ENCODE data around the gene SPTSSA.

GRCh38 chr14:34420547-34421150 lies 41.4 kb downstream of the SPTSSA start:
- no peak for TF ChIP-seq POLR2A (IDR thresholded peaks at IDR 0.05)
- TF ChIP-seq, protein P1, sequence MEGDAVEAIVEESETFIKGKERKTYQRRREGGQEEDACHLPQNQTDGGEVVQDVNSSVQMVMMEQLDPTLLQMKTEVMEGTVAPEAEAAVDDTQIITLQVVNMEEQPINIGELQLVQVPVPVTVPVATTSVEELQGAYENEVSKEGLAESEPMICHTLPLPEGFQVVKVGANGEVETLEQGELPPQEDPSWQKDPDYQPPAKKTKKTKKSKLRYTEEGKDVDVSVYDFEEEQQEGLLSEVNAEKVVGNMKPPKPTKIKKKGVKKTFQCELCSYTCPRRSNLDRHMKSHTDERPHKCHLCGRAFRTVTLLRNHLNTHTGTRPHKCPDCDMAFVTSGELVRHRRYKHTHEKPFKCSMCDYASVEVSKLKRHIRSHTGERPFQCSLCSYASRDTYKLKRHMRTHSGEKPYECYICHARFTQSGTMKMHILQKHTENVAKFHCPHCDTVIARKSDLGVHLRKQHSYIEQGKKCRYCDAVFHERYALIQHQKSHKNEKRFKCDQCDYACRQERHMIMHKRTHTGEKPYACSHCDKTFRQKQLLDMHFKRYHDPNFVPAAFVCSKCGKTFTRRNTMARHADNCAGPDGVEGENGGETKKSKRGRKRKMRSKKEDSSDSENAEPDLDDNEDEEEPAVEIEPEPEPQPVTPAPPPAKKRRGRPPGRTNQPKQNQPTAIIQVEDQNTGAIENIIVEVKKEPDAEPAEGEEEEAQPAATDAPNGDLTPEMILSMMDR (IDR thresholded peaks at IDR 0.05) = no peak
